NCI-H345 treated with DMSO at 0.1 percent for 48 hours (cell line): ENCODE data around the gene CMSS1.

Experiments used
- DNase-seq: peaks from one replicate; lab custom pipeline; 2025; ENCODE audit not compliant: unreplicated experiment; lab: John Stamatoyannopoulos, UW

Gene CMSS1

DNA sequence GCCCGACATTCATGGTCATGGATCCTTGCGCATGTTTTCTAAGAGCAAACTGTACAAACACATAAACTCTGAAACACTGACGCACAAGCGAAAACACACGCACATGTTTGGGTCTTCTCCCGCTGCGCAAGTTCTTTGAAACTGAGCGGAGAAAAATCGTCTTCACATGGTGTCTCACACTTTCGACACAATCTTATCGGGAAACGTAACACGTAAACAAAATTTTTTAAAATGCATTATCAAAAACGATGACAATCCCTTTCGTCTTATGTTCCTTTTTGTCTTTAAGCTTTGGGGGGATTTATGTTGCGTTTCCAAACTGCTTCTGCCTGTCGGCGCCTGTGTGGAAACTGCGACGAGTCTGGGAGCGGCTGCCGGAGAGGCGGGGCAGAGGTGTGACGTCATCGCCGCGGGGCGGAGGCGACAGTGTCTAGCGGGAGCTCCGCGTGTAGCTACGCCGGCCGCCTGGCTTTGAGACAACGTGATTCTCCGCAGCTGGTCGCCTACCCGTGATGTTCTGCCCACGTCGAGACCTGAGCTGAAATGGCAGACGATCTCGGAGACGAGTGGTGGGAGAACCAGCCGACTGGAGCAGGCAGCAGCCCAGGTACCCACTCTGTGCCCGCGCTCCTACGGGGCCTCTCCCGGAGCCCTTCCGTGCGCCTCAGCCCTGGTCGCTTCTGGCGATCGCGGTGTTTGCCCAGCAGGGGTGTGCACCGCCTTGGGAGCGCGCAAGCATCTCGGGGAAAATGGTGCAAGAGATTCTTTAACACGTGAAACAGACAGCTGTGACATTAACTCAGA lies at the start of gene CMSS1:
Gene CMSS1, plus strand, starts transcription at position 426 of the 804 bp plus-strand sequence.
- DNase-seq = peak; percentile 78

GRCh38 chr3:99768126-99768525 lies 49.5 kb upstream of the CMSS1 start:
- no peak for DNase-seq

DNA sequence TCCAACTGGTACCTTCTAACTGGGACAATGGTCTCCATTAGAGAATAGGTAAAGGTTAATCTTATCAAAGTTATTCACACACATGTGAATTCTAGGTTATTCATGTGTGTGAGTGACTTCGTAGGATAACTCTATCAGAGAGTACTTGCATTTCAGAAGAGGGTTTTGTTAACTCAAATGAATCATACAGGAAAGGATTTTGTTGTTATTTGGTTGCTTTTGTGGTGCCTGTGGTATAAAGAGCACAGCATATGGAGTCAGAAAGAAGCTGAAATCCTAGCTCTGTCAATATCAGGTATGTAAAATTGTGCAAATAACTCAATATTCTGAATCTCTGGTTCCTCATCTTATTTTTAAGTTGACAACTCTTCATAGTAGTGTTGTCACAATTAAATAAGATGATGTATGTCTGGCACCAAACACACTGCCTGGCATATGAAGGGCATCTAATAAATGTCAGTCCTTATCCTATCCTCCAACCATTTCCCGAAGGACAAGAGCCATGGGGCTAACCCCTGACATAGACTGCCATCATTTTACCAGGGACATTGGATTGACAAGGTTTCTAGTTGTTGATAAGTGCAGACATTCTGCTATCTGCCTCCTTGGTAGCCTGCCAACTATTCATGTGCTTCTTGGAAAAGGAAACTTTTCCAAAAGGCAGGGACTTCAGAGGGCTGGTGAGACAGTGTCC lies 48.7 kb upstream of the CMSS1 start:
- no peak for DNase-seq

- no peak for DNase-seq
Measured at GRCh38 chr3:99772171-99772570, 45.5 kb upstream of the CMSS1 start.

- no peak for DNase-seq
Measured at GRCh38 chr3:99772671-99773070, 45.0 kb upstream of the CMSS1 start.

DNA sequence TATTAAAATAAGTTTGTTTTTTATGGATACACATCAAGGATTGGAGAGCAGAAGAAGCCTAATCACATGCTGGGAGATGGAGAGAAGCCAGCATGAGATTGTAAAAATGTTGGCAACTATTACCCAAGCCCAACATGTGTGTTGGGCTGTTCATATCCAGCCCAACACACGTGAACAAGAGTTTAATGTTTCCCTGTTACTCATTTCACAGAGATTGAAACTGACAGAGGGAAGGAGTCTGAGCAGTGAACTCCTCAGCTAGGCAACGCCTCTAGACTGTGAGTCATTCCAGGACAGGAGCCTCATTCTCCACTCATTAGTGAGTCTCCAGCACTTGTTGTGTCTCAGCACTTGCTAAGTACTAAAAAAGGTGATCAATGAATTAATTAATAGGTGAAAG lies 43.2 kb upstream of the CMSS1 start:
- no peak for DNase-seq

DNA sequence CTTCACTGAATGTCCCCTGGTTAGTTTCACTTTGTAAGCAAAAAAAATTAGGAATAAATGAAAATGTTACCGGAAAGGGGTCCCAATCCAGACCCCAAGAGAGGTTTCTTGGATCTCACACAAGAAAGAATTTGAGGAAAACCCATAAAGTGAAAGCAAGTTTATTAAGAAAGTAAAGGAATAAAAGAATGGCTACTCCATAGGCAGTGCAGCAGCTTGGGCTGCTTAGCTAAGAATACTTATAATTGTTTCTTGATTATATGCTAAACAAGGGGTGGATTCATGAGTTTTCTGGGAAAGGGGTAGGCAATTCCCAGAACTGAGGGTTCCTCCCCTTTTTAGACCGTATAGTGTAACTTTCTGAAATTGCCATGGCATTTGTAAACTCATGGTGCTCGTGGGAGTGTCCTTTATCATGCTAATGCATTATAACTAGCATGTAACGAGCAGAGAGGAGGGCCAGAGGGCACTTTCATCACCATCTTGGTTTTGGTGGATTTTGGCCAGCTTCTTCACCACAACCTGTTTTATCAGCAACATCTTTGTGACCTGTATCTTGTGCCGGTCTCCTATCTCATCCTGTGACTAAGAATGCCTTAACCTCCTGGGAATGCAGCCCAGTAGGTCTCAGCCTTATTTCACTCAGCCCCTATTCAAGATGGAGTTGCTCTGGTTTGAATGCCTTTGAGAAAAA lies 41.0 kb upstream of the CMSS1 start:
- DNase-seq = no peak

GRCh38 chr3:99777210-99777549 lies 40.5 kb upstream of the CMSS1 start:
- no peak for DNase-seq

DNA sequence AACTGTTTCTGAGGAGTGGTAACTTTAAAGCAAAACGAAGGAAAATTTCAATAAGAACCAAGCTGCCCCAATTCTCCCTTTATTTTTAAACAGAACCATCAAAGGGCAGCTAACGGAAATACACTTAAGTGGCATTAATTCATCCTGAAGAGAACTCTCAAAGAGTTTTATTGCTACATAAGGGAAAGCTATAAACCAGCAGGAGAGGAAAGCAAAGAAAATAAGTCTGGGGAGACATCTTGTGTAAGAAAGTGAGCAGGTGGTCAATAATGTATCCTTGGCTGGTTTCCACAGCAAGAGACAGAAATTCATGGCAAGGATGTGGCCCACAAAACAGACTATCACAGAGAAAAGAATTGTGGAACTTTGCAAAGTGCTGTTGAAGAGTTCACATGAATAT lies 40.0 kb upstream of the CMSS1 start:
- no peak for DNase-seq

GRCh38 chr3:99780749-99781148 lies 36.9 kb upstream of the CMSS1 start:
- DNase-seq = no peak

DNA sequence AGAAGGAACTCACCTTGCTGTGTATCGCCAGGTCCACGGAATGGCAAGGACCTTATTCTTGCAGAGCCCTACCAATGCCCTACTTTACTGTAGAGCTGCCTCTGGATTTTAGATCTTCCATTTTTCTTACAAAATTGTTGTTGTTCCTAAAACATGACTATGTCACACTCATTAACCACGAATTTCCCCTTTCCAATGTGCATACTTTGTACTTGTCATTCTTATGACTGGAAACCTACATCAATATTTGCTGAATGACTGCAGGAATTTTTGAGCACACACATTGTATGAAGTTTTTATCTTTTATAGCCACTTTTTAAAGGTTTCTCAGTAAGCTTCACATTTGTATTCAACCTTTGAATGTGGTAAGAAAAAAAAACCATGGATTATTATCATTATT lies 35.9 kb upstream of the CMSS1 start:
- no peak for DNase-seq

GRCh38 chr3:99783011-99783573 lies 34.6 kb upstream of the CMSS1 start:
- no peak for DNase-seq

DNA sequence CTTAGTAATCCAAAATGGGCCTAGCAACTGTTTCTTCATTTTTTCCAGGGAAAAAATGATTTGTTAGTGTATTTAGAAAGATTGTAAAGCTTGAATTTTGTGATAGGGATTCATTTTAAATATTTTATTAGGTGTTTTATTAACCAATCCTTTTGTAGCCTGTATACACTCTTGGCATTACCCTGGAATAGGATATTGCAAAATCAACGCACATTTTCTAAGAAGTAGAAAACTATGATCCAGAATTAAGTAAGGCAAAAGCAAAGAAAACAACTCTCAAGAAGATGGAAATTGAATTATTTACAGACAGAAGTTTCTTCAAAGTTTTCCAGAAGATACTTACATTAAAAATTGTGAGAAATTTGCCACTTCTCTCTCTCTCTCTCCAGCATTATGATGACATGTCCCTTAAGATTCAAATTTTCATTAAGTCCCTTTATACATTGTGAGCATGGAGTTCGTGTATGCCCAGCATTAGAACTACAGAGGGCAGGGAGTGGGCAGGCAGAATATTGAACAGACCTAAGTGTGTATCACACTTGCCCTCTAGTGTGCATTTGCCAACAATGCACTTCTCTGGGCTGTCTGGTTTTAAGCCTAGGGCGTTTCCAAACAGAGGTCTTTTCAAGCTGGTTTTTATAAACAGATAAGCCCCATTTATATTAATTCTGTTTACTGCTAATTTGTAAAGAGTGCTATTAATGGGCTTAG lies 28.5 kb upstream of the CMSS1 start:
- no peak for DNase-seq

DNA sequence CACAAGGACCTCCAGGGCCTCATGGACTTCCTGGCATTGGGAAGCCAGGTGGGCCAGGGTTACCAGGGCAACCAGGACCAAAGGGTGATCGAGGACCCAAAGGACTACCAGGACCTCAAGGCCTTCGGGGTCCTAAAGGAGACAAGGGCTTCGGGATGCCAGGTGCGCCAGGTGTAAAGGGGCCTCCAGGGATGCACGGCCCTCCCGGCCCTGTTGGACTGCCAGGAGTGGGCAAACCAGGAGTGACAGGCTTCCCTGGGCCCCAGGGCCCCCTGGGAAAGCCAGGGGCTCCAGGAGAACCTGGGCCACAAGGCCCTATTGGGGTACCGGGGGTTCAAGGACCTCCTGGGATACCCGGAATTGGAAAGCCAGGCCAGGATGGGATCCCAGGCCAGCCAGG lies 23.2 kb upstream of the CMSS1 start:
- no peak for DNase-seq

GRCh38 chr3:99795573-99795972 lies 22.1 kb upstream of the CMSS1 start:
- DNase-seq = no peak

DNA sequence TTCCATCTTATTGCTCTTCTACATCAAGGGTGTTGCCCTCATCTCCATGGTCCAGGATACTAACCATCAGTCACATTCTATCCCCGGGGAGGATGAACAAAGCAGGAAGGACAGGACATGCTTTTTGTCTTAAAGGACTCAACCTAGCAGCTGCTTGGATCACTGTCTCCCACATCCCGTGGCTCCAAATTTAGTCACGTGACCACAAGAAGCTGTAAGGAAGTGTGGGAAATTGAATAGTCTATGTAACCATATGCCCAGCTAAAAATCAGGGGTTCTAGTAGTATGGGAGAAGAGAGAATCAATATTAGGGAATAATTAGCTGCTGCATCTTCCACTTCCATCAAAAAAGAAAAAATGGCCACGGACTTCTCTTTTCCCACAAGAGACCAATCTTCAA lies 18.2 kb upstream of the CMSS1 start:
- DNase-seq = no peak

GRCh38 chr3:99803297-99803696 lies 14.4 kb upstream of the CMSS1 start:
- no peak for DNase-seq

DNA sequence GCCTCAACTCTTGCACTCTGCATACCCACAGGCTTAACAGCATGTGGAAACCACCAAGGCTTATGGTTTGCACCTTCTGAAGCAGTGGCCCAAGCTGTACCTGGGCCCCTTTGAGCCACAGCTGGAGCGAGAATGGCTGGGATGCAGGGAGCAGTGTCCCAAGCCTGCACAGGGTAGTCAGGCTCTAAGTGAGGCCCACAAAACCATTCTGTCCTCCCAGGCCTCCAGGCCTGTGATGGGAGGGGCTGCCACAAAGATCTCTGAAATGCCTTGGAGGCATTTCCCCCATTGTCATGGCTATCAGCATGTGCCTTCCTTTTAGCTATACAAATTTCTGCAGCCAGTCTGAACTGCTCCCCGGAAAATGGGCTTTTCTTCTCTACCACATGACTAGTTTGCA lies 12.5 kb upstream of the CMSS1 start:
- DNase-seq = no peak

GRCh38 chr3:99808163-99808794 lies 9.4 kb upstream of the CMSS1 start:
- DNase-seq = peak; percentile 5

GRCh38 chr3:99809565-99809964 lies 8.1 kb upstream of the CMSS1 start:
- no peak for DNase-seq

DNA sequence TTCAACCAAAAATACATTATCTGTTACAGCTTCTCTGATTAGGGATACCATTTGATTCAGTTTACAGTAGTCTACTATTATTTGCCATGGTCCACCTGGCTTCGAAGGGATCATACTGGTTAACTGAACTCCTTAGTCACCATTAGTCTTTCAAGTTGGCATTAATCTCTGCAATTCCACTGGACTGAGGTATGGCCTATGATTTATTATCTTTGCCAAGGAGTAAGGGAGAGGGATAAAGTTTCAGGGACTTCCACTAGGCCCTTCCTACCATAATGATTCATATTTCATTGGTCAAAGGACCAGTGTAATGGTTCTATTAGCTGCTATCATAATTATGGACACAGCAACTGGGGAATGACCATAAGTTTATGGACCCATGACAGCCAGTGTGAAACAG lies 7.3 kb upstream of the CMSS1 start:
- DNase-seq = no peak
